GM21526 (cell line): ENCODE data around the gene PLCB4.

ENCODE experiments used
- ATAC-seq: cut with Tn5 transposase; IDR thresholded peaks from one replicate; pipeline ENCODE4 v1.9.1; 2021; ENCODE audit warnings: moderate library complexity; ENCODE audit not compliant: unreplicated experiment, low FRiP score

PLCB4 gene

DNA sequence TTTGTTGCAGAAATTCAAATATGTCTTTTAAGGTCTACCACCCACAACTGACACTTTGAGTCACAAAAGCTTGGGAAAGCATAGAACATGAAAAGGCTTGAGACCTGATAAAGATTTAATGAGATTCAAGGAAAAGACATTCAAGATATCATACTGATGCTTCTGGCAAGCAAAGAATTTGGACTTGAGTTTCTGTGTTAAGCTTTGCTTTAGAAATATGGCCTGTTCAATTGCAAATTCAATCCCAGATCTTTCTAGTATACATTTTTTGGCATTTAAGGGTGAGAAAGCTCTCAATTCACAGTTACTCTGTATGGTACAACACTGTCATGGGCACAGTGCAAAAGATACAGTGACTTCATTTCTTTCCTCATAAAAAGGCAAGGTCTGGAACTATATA, 406.6 kb downstream of the PLCB4 start:
- ATAC-seq, result no peak

DNA sequence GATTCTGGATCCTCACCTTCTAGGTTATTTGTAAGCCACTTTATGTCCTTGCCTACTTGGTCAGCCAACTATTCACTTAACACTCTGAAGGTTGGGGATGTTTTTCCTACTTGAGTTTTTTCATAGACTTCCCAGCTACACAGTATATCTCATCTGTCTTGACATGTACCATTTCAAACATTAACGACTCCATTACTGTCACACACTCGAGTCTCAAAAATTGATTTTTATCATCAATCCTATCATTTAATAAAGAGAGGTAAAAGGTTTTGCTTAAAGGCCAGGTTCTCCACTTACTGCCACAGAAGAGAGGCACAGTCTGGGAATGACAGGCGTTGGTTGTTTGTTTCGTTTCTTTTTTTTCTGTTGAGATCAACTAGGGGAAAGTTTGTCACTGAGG, 407.3 kb downstream of the PLCB4 start:
- ATAC-seq, result no peak

DNA sequence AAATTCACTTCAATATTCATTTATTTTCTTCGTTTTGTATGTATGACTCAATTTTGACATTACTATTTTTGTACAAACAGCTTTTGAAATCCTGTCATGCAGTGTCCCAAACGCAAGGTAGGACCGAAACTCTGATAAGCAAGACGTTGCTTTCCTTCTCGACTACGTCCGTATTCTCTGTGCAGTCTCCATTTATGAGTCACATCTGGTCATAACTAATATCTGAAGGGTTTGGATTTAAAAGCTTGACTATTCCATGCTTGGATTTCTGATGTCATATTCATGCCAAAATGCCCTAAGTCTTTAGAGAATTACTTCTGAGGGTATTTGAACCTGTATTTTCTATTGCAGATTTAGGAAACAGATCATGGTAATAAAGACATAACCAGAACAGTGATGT, 407.8 kb downstream of the PLCB4 start:
- ATAC-seq, result no peak

DNA sequence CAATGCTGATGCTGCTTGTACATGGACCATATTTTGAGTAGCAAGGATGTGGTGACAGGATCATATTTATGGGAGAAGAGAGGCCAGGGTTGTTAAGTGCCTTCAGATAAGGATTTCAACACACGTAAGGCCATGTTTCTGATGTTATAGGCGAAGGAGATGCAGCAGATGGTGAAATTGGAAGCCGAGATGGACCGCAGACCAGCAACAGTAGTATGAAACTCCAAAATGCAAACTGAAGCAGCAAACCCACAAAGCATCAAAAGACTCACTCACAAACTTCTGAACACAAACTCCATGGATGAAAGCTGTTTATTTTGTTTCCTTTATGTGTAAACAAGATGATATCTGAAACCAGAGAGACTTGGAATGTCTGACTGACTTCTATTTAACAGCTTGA, 409.9 kb downstream of the PLCB4 start:
- no peak for ATAC-seq

DNA sequence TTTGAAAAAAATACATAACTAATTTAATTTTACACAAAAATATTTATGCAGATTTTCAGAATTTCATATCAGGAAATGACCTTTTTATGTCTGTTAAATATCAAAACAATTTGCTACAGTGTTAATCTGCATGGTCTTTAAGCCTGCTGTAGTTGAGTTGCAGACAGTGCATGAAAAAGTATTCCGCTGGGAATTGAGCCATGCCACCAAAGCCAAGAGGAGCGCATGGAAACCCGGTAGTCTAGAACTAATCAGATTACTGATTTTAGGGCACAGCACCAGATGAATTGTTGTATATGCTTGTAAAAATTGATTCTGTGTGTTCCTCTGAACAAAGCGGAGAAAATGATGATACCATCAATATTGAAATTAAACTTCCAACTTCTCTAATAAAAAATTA, 411.2 kb downstream of the PLCB4 start:
- ATAC-seq, result no peak

DNA sequence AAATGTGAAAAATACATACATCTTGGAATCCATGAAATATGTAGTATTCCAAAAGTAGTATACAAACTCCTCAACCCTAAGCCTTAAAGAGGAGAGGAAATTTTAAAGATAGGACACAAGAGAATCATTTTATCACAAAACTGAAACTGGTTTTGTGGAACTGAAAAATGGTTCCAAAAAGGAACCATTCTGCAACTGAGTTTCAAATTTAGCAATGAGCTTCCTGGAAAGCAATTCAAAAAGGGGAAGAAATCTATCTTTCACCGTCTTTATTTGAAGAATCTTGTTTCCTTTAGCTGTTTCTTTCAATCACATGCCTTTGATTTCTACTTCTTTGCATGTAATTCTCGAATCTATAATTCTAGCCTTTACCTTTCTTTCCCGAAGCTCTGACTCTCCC, 413.3 kb downstream of the PLCB4 start:
- ATAC-seq, result no peak

DNA sequence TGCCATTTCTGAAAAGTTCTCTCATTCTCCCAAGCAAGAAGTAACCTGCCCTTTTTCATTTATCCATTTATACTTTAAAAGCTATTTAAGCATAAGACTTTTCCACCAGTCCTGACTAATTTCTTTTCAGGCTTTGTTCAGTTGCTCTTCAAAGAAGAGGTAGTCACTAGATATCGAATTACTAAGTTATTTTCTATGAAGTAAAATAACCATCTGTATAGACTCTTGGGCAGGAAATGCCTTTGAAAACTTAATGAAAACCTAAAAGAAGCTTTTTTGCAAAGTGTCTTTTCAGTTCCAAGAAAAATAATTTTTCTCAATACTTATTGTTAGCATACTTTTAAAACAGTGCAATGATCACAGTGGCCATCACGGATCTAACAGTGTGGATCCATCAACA, 414.2 kb downstream of the PLCB4 start:
- no peak for ATAC-seq

DNA sequence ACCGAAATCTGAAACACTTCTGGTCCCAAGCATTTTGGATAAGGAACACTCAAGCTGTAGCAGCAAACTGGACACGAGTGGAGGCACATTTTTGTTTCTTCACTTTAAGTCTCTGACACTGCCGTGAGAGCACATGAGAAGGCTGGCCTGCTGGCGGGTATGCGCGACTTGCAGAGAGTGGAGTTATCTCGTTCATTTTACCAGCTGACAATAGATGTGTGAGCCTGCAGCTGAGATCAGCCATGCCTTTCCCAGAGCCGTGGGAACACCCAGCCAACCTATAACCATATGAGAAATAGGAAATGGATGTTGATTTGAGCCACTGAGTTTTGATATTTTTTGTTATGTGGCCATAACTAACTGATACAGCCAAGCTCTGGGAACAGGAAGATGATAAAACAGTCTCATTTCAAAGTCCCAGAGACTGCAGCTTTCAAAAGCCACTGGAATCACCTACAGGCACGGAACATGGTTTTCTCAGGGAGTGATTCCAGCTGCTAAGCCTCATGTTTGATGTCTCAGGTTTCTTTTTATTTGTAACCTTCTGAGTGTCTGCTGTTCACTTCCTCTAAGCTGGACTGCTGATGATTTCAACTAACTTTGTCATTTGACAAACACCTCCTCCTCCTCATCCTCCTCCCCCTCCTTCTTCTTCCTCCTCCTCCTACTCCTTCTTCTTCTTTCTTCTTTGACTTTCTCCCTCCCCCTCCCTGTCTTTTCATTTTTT, 416.9 kb downstream of the PLCB4 start:
- no peak for ATAC-seq

DNA sequence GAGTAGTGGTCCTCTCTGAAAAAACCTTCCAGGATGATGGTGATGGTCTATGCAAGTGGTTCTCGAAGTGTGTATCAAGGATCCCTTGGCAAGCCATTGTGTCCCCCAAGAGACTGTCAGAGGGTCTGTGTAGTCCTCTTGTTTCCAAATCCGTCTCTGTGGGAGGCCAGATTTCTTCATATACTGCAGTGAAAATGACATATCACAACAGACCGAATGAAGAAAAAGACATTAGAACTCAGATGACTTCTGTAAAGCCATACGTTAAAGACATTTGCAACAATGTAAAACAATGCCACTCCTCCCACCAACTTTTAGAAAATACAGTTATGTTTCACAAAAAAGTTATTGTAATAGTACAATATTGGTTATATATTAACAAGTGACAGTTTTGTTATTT, 418.3 kb downstream of the PLCB4 start:
- ATAC-seq, result no peak

DNA sequence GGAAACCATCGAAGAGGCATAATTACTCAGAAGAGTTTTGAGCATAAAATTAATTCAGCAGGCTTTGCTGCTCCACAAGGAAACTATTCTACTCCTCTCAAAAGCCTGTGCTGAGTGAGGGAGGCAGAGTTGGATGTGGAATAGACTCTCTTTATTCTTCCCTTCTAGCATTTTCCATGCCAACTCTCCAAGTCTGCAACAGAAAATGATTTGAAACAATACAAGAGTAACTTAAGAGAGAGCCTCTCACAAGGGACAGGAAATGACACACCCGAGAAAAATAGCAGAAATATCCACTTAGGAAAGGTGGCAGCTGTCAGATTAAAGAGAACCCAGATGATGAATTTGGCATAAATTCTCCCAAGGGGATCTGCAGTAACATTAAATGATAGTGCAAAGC, 419.2 kb downstream of the PLCB4 start:
- no peak for ATAC-seq

DNA sequence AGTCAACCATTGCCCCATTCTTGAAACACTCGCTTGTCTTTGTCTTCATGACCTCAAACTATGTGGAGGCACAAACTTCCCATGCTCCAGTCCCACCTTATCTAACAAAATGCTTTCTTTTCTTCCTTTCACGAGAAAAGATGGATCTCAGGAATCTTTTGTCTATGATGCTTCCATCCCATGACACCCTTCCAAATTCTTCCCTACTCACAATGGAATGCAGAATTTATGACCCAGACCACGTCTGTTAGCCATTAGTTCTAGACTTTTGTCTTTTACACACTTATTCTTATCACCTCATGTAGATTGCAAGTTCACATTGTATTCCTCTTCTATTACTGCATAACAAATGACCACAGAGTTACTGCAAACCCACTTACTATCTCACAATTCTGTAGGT, 421.3 kb downstream of the PLCB4 start:
- no peak for ATAC-seq

DNA sequence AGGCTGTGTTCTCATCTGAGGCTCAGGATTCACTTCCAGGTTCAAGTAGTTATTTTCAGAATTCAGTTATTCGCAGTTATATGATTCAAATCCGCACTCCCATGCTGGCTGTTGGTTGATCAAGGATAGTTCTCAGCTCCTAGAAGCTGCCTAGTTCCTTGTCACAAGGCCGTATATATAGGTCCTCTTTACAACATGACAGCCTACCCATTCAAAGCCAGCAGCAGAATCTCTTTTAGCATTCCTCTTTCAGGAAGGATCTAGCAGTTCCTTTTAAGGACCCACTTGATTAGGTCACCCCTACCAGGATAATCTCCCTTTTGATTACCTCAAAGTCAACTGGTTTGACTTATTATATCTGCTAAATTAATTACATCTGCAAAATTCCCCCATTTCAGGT, 421.7 kb downstream of the PLCB4 start:
- no peak for ATAC-seq

DNA sequence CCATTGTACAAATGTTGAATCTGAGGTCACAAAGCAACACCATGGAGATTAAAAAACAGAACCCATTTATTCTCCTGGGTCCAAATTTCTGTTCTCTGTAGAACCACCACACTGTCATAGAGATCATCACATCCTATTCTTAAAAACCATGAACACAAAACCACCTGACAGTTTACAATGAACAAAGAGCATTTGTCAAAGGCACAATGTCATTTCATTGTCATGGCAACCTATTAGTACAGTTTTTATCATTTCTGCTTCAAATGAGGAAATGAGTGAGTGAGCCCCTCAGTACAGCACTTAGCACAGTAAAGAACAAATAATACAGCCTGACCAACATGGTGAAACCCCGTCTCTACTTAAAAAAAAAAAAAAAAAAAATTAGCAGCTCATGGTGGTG, 422.4 kb downstream of the PLCB4 start:
- ATAC-seq, result no peak

DNA sequence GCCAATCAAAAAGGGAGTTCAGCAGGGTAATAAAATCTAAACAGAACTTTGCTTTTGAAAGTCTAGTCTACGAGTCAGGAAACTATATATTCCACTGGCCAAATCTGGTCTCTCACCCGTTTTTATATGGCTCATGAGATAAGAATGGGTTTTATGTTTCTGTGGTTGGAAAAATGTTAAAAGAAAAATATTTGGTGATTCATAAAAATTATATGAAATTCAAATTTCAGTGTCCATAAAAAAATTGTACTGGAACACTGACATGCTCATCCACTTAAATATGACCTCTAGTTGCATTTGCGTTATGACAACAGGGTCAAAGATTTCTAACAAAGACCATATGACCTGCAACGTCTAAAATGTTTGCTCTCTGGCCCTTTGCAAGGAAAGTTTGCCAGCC, 423.2 kb downstream of the PLCB4 start:
- no peak for ATAC-seq

DNA sequence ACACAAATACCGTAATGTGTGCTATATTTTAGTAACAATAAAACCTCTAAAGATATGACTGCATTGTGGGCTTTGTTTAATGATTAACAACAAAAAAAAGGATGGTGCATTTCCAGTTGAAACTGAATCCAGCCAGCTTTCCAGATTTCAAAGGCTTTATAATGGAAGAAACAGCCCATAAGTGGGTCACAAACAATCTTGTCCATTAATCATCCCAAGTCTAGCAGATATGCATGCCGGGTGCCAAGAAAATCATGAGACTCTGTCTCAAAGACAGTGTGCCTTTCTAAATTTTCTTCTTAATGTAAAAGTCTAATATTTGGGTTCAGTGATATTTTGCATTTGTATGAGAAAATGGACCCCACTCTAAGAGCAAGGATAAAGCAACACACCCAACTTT, 424.9 kb downstream of the PLCB4 start:
- no peak for ATAC-seq

DNA sequence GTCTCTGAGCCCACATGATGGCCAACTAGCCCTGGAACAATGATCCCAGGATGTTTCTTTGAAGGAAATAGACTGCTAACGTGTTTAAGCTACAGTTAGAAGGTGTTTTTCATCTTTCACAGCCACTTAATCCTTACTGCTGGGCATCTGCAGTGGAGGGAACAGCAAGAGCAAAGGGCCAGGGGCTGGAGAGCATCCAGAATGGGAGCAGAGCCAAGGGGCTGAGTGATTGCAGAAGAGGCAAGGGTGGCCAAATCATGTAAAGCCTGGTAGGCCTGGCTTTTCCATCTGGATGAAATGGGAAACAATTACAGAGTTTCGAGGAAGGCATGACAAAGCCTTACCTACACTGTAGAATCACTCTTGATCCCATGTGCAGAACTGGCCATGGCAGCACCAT, 426.8 kb downstream of the PLCB4 start:
- no peak for ATAC-seq

DNA sequence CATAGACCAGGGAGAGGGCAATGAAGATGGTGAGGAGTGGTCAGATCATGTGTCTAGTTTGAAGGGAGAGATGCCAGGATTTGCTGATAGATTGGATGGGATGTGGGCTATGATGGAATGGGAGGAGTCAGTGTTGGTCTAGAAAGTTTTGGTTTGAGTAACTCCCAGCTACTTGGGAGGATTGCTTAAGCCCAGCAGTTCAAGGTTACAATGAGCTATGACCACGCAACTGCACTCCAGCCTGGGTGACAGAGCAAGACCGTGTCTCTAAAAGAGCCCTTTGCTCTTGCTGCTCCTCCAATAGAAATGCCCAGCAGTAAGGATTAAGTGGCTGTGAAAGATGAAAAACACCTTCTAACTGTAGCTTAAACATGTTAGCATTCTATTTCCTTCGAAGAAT, 427.3 kb downstream of the PLCB4 start:
- ATAC-seq, result no peak

DNA sequence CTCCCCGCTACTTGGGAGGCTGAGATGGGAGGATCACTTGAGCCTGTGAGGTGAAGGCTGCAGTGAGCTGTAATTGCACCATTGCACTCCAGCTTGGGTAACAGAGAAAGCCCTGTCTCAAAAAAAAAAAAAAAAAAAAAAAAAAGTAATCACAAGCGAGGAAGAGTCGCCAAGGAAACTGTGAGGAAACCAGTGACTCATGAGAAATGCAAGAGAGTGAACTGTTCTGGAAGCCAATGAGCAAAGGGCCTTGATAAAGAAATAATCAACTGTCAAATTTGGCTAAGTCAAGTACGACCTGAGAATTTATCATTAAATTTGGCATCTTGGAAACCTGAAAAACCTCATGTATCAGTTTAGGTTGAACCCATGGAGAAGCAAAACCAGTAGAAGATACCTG, 429.4 kb downstream of the PLCB4 start:
- ATAC-seq, result no peak

DNA sequence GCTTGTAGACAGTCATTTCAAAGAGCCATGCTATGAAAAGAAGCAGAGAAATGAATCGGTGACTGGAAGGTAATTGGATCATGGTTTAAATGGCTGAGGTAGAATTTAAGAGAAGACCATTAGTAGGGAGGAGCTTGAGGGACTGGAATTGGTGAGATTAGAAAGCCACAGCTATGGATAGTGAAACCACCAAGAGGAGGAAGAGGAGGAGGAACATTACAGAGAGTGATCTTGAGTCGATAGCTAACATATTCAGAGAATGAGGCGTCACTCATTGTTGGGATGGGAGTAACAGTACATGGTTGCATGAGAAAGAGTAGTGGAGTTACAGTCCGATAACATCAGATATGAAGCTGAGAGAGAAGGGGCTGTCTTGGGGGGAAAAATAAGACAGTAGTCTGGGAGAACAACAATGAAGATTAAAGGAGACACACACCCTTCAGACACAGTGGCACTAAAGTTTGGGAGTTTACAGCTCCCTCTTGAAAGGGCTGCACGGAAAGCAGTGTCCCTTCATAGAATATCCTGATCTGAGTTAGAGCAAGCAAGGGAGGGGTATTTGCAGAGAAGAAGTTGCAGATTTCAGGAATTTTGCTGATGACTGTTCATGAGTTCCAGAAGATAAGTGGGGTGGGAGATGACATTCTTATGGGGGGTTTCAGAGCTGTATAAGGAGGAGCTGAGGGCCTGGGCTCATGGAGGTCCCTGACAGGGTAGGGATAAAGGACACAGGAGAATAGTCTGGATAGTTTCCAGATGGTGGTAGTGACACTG, 430.4 kb downstream of the PLCB4 start:
- ATAC-seq, result no peak

DNA sequence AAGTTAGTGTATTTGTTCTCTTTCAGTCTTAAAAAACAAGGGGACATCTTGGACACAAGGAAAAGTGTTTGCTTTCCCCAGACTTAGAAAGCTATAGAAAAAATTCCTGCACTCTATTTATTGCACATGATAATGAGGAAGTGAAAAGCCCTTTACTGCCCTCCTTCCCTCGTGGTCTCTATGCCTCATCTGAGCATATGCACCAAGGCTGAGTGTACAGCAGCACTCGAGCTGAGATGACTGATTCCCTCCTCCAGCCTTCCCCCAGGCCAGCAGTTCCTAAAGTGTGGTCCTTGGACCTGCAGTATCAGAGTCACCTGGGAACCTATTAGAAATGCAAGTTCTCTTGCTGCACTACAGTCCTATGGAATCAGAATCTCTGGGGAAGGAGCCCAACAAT, 431.2 kb downstream of the PLCB4 start:
- peak; percentile 80 for ATAC-seq

DNA sequence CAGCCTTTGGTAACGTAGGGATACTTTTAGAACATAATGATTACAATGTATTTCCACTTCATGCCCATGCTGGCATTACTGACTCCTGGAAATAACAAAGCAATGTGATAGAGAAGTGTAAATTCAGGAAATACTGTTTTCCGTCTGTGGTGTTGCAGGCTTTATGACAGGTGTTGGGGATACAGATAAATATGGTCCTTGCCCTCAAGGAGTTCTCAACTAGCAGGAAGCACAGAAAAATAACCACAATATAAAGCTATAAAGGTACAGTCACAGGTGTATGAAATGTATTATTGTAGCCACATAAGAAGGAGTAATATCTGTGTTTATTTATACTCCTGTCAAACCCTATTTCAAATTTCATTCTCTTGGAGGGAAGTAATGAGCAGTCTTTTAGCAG, 432.6 kb downstream of the PLCB4 start:
- no peak for ATAC-seq

DNA sequence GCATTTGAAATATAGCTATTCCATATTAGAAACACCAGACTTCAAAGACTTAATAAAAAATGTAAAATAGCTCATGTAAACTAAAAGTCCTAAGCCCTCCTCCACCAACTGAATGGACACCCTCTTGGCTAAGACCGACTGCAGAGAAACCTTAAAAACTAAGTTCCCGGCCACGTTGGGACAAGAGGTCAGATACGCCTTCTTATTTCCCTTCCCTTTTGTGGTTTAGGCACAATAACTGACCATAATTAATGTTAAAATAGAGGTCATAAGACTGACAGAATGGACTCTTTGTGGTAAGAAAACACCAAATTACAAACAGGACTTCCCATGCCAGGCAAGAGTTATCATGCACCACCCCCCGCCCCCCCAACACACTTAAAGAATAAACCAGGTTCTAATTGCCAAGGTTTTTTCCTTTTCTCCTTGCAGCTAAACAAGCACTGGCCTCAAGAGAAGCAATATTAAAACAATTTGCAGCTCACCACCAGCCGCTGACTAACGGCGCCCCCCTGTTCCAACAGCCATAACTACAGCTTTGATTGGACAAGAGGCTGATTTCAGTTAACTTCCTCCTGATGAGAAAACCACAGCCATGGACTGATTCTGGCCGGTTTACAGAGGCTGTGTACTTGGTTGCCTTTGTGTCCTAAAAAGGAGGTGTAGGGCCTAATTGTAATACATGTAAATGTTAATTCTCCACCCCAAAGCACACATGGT, 434.8 kb downstream of the PLCB4 start:
- no peak for ATAC-seq
